Thoracic aorta (tissue), 2 donors: ENCODE results near the gene SLC41A3. TPM values are rescaled to one million over a fixed set of nuclear protein-coding genes. Genes with fewer than 3 reads are reported as not detected.

Experiments
- ATAC-seq: fragments of 150-250 bp; one replicate; pipeline ENCODE4 v1.8.0; 2017; ENCODE audit warnings: low read depth; ENCODE audit not compliant: insufficient number of reproducible peaks, low FRiP score
- DNase-seq: peaks from one replicate; pipeline ENCODE4 v3.0.0-alpha.2; 2020; ENCODE audit warnings: low spot score
- H3K27ac ChIP-seq, 2 donors: fragments of 200-600 bp; sonication (generic); 1 replicate in 1 of 2; 2 replicates in 1 of 2; pipeline ENCODE4 v1.5.1; 2016; ENCODE audit warnings: mild to moderate bottlenecking in 2 of 2, moderate library complexity in 2 of 2
- H3K27me3 ChIP-seq: fragments of 200-600 bp; sonication (generic); replicated peaks from 2 replicates; pipeline ENCODE4 v1.6.0; 2016; ENCODE audit warnings: mild to moderate bottlenecking; ENCODE audit not compliant: insufficient read depth
- H3K36me3 ChIP-seq: fragments of 200-600 bp; sonication (generic); one replicate; pipeline ENCODE4 v1.5.1; 2016
- H3K4me1 ChIP-seq, 2 donors: fragments of 200-600 bp; sonication (generic); 1 replicate in 1 of 2; 2 replicates in 1 of 2; pipeline versions ENCODE4 v1.5.1 to v1.6.0; 2016; ENCODE audit warnings: low read depth in 2 of 2, mild to moderate bottlenecking in 1 of 2; ENCODE audit not compliant: control insufficient read depth in 1 of 2
- H3K4me3 ChIP-seq: fragments of 200-600 bp; sonication (generic); 2 replicates; pipeline ENCODE4 v1.5.1; 2016; ENCODE audit warnings: mild to moderate bottlenecking
- H3K9me3 ChIP-seq: fragments of 200-600 bp; sonication (generic); 2 replicates; pipeline ENCODE4 v1.5.1; 2016
- total RNA-seq, 2 donors: library from RNA; depleted of rRNA; stranded (reverse); fragments of >200 nt; gene quantifications; one replicate each; pipeline versions ENCODE4 v1.1.0 to v1.2.3, GENCODE V29; 2016
- TF ChIP-seq, protein P1 (sequence below): fragments of 200-600 bp; sonication (generic); IDR thresholded peaks from one replicate; pipeline ENCODE4 v1.5.1; 2019; ENCODE audit warnings: antibody characterized with exemption

SLC41A3 gene
- total RNA-seq, 2 donors from 2014 or later = 70.9 to 106 TPM

DNA sequence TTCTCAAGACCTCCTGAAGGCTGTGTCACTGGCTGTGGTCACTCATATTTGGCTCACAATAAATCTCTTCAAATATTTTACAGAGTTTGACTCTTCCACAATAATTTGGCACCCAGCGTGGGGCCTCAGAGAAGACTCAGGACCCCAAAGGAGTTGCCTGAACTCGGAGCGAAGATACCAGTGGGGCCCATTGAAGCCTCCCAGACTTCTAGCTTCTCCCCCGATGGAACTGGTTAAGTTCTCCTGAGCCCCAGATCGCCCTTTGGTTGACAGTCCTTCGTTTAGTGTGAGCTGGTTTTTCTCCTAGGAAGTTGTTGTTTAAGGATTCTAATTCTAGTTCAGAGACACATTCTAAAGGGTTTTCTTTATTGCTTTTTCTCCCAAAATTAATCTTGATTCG, 1.4 kb upstream of the SLC41A3 start:
- Histone ChIP-seq H3K4me1 (peaks cover 11 to 29% of the 10 kb centered on the region in 2 donors), H3K27me3 (no peaks in the 10 kb centered on the region), H3K27ac (peak overlapping the region; percentile 92 to 94), H3K9me3 (no peaks in the 10 kb centered on the region), H3K4me3 (no peak overlapping the region), H3K36me3 (no peaks in the 10 kb centered on the region)
- ATAC-seq (no peak), DNase-seq (no peak)
- TF ChIP-seq, protein P1, sequence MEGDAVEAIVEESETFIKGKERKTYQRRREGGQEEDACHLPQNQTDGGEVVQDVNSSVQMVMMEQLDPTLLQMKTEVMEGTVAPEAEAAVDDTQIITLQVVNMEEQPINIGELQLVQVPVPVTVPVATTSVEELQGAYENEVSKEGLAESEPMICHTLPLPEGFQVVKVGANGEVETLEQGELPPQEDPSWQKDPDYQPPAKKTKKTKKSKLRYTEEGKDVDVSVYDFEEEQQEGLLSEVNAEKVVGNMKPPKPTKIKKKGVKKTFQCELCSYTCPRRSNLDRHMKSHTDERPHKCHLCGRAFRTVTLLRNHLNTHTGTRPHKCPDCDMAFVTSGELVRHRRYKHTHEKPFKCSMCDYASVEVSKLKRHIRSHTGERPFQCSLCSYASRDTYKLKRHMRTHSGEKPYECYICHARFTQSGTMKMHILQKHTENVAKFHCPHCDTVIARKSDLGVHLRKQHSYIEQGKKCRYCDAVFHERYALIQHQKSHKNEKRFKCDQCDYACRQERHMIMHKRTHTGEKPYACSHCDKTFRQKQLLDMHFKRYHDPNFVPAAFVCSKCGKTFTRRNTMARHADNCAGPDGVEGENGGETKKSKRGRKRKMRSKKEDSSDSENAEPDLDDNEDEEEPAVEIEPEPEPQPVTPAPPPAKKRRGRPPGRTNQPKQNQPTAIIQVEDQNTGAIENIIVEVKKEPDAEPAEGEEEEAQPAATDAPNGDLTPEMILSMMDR = no peak

DNA sequence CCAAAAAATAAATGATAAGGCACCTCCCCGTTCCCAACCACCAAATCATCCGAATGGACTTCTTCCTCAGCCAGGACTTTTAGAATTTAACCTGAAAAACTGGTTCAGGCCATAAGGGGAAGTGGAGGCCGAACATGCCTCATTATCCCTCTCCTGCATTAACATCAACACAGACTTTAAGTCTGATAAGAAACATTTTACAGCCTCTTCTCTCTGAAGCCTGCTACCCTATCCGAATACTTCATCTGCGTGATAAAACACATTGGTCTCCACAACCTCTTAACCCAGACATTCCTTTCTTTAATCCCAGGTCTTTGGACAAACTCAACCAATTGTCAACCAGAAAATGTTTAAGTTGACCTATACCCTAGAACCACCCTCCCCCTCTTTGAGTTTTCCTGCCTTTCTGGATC, 850 bp upstream of the SLC41A3 start:
- Histone ChIP-seq H3K4me1 (peaks cover 11 to 29% of the 10 kb centered on the region in 2 donors), H3K27ac (peak overlapping the region; percentile 92 to 94), H3K9me3 (no peaks in the 10 kb centered on the region), H3K4me3 (peak overlapping the region; percentile 94), H3K36me3 (no peaks in the 10 kb centered on the region), H3K27me3 (no peaks in the 10 kb centered on the region)
- ATAC-seq (no peak), DNase-seq (no peak)
- TF ChIP-seq, protein P1 = no peak

DNA sequence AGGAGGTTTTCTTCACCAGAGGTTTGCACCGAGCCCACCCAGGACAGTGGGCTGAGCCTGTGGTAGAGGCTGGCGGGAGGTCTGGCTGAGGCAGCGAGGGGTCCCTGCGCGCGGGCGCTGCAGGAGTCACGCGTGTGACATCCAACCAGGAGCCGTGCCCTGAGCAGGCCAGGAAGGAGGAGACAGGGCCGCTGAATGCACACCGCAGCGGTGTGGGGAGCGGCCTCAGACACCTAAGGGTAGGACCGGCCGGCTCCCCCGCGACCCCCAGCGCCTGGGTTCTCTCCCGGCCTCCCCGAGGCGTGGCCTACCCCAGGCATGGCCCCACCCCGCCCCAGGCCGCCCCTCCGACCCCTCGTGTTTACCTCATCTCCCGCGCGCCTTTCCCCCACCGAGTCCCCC, 412 bp downstream of the SLC41A3 start:
- no peaks in the 10 kb centered on the region for H3K36me3 ChIP-seq
- H3K4me3 ChIP-seq = peak overlapping the region; percentile 94
- no peaks in the 10 kb centered on the region for H3K27me3 ChIP-seq
- ATAC-seq = no peak
- TF ChIP-seq, protein P1 = no peak
- peak overlapping the region; percentile 92 to 94 for H3K27ac ChIP-seq
- peaks cover 11 to 29% of the 10 kb centered on the region in 2 donors for H3K4me1 ChIP-seq
- DNase-seq = no peak
- no peaks in the 10 kb centered on the region for H3K9me3 ChIP-seq

DNA sequence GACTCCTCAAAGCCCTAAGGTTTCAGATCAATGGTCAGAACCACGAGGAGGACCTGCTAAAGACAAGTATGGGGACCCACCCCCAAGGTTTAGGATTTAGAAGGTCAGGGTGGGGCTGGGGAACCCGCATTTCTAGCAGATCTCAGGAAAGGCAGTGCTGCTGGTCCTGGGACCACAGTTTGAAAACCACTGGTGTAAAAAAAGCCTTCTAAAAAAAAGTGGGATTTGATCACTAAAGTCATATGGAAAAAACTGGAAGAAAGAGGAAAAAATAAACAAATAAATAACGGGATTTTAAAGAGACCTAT, 832 bp downstream of the SLC41A3 start:
- no peak for ATAC-seq
- Histone ChIP-seq H3K27me3 (no peaks in the 10 kb centered on the region), H3K4me1 (peaks cover 11 to 29% of the 10 kb centered on the region in 2 donors), H3K4me3 (peak overlapping the region; percentile 94), H3K27ac (peak overlapping the region; percentile 92 to 94), H3K36me3 (no peaks in the 10 kb centered on the region), H3K9me3 (no peaks in the 10 kb centered on the region)
- TF ChIP-seq, protein P1 = no peak
- no peak for DNase-seq

DNA sequence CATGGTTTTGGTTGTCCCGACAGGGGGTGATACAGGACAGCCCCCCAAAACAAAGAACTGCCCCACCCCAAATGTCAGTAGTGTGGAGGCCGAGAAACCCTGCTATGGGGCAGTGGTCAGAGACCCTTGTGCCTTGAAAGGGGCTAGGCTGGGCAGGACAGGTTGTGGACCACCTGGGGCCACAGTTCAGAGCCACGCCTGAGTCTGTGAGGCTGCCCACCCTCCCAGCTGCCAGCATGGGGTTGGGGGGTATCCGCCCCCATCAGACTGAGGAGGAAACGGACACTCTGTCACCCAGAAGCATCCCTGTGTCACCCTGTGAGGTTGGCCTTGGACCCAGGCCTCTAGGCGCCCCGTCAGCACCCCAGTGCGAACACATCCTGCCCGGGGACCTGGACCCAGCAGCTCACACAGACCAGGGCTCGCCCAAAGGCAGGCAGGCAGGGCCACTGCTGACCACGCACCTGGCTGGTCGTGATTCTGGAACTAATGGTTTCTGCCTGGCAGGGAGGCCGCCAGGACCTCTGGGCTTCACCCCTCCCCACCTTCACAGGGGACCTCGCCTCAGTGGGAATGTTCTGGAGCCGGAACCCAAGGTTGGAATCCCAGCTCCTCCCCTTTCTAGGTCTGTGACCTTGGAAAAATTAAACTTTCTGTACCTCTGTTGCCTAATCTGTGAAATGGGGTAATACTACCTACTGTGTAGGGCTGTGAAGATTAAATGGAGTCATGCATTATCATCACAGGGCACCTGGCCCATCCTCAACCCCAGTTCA, 1.4 kb downstream of the SLC41A3 start:
- Histone ChIP-seq H3K27ac (peak overlapping the region; percentile 92 to 94), H3K4me3 (peak overlapping the region; percentile 94), H3K36me3 (no peaks in the 10 kb centered on the region), H3K9me3 (no peaks in the 10 kb centered on the region), H3K27me3 (no peaks in the 10 kb centered on the region), H3K4me1 (peaks cover 11 to 29% of the 10 kb centered on the region in 2 donors)
- ATAC-seq = no peak
- TF ChIP-seq, protein P1 = no peak
- no peak for DNase-seq
